Cardiac fibroblast (primary cell): Measurements from ENCODE around the gene SEC11A.

ENCODE experiments used
- DNase-seq, 2 donors: peaks; one replicate each; pipeline versions ENCODE4 v3.0.0 to v3.0.0-alpha.2; 2010; ENCODE audit warnings: low read depth in 2 of 2
- H3K4me3 ChIP-seq, 2 donors: replicated peaks in 1 of 2; 1 replicate in 1 of 2; 2 replicates in 1 of 2; pipeline ENCODE4 v1.5.1; 2011; ENCODE audit warnings: low read depth in 2 of 2, low read length in 2 of 2, mild to moderate bottlenecking in 2 of 2, moderate library complexity in 1 of 2
- CTCF ChIP-seq: IDR thresholded peaks from one replicate; pipeline ENCODE4 v1.5.1; 2011; ENCODE audit warnings: low read depth, mild to moderate bottlenecking, low read length, inconsistent platforms

Gene SEC11A

GRCh38 chr15:84749111-84749991 lies 33.4 kb upstream of the SEC11A start:
- DNase-seq: peak; percentile 41 to 44
- peak overlapping the region; percentile 89 to 97 for H3K4me3 ChIP-seq
- peak; percentile 12 for TF ChIP-seq CTCF

- peak; percentile 73 to 88 for DNase-seq
- no peak for TF ChIP-seq CTCF
- peak within 1 kb of the TSS; percentile 89 to 97 for H3K4me3 ChIP-seq
These were observed 32.6 kb upstream of the SEC11A start, which contains the start of gene ZNF592 for GRCh38 chr15:84748274-84749110. Gene ZNF592, plus strand, starts transcription at chr15:84748592. Its CDS starts 34,084 bp downstream, at chr15:84782676.

- peak overlapping the region; percentile 64 to 72 for H3K4me3 ChIP-seq
- peak; percentile 5 for TF ChIP-seq CTCF
- peak; percentile 73 to 75 for DNase-seq
These were observed 31.7 kb upstream of the SEC11A start for GRCh38 chr15:84747416-84748273.

- TF ChIP-seq CTCF: no peak
- DNase-seq: no peak
- no peak overlapping the region for H3K4me3 ChIP-seq
These were observed 25.2 kb upstream of the SEC11A start for GRCh38 chr15:84741121-84741520.

GRCh38 chr15:84740691-84741090 lies 24.8 kb upstream of the SEC11A start:
- no peak overlapping the region for H3K4me3 ChIP-seq
- no peak for DNase-seq
- TF ChIP-seq CTCF: no peak

- no peak overlapping the region for H3K4me3 ChIP-seq
- no peak for DNase-seq
- no peak for TF ChIP-seq CTCF
These were observed 21.1 kb upstream of the SEC11A start for GRCh38 chr15:84737005-84737404.
